DMS114 treated with DMSO at 0.1 percent for 48 hours (cell line): Measurements from ENCODE around the gene SOX1.

Experiments used
- DNase-seq: peaks from one replicate; lab custom pipeline; 2025; ENCODE audit not compliant: unreplicated experiment; lab: John Stamatoyannopoulos, UW

SOX1 gene

DNA sequence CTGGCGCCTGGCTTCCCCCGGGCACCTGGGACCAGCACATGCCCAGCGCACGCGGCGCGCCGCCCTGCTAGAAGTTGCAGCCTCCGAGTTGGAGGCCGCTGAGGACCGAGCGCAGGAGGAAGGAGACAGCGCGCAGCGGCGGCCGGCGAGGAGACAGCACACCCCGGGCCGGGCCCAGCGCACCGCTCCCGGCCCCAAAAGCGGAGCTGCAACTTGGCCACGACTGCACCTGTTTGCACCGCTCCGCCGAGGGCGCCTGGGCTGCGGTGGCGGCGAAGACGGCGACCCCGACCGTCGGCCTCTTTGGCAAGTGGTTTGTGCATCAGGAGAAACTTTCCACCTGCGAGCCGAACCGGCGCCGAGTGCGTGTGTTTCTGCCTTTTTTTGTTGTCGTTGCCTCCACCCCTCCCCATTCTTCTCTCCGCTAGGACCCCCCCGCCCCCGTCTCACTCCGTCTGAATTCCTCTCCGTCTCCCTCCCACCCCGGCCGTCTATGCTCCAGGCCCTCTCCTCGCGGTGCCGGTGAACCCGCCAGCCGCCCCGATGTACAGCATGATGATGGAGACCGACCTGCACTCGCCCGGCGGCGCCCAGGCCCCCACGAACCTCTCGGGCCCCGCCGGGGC, at the start of gene SOX1:
TSS of gene SOX1 (plus strand) at position 34 of the 626 bp plus-strand sequence. CDS start at position 544, 510 bp downstream.
- DNase-seq, result no peak

- DNase-seq, result no peak
Observed at GRCh38 chr13:112024577-112024976, 42.4 kb upstream of the SOX1 start.

- no peak for DNase-seq
Observed at GRCh38 chr13:112027250-112027649, 39.7 kb upstream of the SOX1 start.

DNA sequence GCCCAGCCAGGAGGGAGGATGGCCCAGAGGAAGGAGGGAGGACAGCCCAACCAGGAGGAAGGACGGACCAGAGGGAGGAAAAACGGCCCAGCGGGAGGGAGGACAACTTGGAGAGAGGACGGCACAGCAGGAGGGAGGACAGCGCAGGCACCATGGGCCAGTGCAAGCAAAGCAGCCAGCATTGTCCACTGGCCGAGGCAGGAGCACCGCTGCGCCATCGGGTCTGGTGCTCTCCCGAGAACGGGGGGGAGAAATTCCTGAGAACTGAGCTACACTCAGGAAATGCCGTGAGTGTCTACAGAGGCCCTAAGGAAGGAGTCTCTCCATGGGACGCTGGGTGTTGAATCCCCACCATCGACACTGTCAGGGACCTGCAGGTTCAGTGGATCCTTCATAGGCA, 38.5 kb upstream of the SOX1 start:
- DNase-seq, result no peak

DNA sequence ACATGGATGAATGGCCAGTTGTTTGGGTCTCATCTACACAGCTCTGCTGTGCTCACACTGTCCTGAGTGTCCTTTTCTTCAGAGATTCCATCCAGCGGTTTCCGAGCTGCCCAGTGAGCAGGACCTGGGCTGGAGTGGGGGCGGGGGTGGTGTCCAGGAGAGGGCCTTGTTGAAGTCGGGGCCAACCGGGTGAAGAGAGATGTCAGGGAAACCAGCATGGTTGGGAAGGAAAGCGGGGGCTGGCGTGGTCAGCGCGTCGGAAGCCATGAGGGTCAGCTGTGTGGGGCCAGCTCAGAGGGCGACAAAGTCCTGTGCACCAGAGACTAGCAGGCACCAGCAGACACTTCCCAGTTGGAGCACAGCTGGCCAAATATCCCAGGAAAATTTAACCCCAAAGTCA, 37.8 kb upstream of the SOX1 start:
- no peak for DNase-seq

DNA sequence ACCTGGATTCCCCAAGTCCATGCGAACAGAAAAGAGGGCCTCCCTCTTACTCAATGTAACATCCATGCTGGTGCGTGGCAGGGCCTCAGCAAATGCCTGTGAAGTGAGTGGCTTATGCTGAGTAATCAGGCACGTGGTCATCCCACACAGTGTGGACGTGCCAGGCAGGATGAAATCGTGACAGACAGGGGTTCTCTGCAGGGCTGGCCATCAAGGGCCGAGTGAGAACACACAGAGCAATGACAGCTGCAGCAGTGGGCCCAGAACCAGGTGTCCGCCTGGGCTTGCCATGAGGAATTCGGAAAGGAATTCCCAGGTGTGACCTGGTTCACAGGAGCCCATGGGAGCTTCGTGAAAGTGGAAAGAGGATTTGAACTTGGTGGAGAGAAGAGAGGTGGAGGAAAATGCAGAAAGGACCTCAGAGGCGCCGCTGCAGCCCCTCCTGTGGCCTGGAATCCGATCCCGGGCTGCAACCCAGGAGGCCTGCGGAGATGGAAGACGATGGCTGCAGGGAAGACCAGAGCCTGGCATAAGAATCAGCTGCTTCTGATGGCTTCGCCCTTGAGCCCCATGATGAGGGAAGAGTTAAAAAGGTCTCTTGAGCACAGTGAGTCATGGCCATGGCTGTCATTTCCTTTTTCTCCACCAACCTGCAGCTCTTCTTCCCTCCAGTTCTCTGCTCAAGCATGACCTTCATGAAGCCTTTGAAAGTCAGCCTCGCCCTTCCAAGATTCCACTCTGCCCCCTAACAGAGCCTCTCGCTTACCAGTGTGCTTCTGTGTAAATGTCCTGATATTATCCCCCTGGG, 34.6 kb upstream of the SOX1 start:
- DNase-seq, result no peak

GRCh38 chr13:112034231-112034630, 32.7 kb upstream of the SOX1 start:
- DNase-seq, result no peak

DNA sequence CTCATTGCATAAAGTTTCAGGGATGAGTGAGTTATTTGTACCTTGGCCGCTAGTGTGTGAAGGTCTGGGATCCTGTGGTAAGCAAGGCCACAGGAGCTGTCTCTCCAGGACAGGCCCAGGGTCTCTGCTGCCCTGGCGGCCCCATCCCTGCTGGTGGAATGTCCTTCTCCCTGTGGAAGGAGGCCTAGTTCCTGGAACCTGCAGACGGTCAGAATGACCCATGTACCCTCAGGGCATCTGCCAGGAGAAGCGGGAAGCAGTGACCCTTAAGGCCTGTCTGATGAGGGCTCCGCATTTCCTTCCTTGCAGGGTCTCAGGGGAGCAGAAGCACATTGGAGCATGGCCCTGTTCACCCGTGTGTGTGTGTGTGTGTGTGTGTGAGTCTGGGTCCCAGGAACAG, 32.1 kb upstream of the SOX1 start:
- no peak for DNase-seq

- DNase-seq, result no peak
Observed at GRCh38 chr13:112042496-112042895, 24.5 kb upstream of the SOX1 start.

DNA sequence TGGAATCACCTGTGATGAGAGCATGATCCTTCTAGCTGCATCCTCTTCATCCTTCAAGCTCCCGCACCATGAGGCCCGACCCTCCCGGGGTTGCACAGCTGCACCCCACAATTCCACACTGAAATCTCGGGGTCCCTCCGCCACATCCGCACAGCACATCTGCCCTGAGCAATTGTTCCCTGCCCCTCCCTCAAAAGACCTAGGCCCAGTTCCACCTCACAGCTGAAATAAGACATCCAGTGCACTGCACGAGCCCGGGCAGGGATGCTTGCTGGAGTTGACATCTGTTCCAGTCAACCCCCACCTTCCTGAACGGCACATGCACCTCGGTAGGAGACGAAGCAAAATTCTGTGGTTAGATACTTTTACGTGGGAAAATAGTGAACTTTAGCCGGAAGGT, 14.7 kb upstream of the SOX1 start:
- no peak for DNase-seq

DNA sequence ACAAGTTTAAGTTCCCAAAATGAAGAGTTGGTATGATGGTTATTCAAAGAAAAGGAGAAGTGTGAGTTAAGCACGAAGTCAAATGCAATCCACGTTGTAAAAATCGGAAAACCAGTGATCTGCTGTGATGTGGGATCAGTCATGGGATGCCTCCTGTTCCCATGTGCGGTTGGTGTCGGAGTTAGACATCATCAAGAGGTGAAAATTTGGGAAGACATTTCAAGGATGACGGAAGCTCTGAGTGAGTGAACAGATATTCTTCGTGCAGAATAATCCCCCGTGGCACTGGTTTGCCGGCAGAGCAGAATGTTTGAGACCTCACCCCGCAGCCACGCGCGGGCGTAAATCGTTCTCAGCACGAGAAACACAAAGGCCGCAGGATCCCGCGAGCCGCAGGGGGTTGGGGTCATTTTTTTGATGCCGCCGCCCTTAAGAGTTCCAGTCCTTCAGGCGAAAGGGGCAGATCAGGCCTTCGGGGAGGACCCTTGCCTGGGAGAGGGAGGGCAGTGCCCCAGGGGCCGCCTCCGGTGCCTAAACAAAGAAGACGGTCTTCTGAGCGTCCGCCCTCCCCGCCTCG, 13.7 kb upstream of the SOX1 start:
- no peak for DNase-seq

DNA sequence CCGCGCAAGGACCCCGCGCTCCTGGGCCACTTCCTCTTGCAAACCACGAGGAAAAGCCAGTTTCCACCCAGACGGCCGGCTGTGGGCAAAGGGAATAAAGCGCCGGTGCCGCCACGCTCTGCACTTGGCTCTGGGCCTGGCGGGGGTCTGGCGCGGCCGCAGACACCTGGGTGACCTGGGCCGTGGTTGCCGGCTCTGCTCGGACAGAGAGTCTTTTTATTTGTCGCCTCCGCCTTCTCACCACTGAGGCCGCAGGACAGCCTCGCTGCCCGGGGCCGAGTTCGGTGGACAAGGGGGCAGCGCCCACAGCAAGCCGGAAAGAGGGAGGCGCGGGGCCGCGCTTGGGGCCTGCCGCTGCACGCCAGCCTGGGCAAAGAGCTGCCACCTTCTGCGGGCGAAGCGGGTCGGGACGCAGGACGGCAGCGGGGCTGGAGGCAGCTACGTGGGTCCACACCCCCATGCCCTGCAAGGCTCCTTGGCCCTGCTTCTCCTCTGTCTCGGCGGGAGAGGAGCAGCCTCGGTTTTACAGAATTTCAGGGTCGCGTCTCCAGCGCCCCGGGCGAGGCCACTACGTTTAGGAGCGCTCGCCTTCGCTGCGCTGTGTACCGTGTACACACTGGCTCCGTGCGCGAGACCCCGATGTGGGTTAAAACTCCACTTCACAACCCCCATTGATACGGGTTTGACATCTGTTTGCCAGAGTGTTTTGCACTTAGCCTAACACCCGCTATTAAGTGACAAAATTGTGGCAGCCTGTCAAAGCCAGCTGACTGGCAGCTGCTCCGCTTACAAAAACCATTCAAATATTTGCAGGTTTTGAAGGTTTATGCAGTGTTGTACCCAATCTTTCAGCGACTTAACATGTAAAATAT, 13.0 kb upstream of the SOX1 start:
- no peak for DNase-seq

DNA sequence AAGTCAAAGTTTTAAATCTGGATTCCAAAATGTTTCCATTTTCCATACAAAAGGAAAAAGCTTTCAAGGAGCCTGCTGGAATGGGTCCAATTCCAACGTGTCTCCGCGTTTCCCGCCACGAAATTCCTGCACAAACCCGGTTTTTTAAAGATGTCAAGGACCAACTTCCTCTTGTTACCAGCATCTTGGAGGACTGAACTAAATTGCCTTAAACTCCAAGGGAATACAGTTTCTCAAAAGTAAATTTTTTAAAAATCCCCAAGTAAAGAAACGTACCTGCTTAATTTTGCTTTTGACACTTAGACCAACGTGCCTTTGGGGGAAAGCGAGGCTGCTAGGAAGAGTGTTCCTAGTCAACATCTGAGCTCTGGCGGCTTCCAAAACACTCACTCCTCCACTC, 12.3 kb upstream of the SOX1 start:
- DNase-seq, result no peak

DNA sequence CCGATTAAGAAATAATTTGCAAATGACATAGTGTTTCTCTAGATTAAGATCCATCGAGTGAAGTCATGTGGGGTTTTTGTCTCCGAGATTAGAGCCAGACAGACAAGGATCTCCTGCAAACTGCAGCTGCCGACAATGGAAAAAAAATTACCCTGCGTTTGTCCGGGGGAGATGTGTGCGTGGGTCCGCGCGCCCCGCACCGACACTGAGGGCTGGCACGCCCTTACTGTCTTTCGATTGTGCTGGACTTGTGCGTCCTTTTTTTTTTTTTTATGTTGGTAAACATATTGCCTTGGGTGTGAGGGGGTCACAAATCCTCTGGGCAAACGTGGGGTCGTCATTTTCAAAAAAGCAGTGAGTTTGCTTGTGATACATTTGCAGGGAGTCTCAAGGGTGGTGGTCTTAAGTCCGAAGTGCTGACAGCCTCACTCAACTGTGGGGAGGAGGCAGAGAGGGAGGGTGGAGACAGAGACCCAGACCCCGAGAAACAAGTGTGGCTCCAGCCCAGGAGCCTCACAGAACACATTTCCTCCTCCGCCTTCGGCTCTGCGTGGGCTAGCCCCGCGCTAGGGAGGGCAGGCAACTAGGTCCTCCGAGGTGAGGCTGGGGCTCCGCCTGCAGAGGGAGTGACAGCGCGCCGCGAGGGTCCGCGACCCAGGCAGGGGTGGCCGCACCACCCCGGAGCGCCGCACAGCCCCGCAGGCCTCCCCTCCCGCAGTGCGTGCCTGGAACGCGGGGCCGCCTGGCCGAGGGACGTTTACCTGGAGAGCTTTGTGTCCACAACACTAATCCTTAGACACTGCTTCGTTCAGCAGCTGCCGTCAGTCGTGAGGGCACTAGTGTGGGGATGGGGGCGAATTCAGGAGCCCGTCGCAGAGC, 11.7 kb upstream of the SOX1 start:
- DNase-seq, result no peak

DNA sequence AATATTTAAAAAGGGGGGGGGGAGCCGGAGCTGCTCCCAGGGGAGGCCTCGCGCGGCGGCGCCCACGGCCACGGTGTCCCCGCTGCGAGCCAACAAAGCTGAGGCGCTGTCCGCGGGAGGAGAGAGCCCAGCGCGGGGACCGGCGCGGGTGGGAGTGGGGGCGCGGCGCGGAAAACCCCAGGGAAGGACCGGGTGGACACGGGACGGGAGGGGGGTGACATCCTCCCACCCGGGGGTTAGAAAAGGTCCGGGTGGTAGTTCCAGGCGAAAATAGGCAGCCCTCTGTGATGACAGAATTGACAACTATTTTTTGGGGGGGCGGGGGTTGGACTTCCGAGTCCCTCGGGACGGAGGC, 11.1 kb upstream of the SOX1 start:
- DNase-seq, result no peak

DNA sequence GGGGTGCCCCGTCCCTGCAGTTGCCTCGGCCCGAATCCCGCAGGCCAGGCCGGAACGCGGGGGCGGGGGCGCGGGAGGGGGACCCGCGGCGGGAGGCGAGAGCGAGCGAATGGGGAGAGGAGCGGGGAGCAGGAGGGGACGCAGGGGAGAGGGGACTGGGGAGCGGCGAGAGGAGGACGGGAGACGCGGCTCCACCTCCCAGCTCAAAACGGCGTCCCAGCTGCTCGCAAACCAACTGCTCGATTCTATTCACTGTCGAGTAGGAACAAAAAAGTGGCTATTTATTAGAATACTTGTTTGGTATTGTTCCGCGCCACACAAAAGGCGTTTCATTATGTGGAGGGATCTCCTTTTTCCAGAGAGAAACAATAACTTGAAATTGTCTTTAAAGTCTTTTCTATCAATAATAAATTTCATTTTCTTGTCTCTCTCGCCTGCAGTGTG, 10.6 kb upstream of the SOX1 start:
- no peak for DNase-seq

DNA sequence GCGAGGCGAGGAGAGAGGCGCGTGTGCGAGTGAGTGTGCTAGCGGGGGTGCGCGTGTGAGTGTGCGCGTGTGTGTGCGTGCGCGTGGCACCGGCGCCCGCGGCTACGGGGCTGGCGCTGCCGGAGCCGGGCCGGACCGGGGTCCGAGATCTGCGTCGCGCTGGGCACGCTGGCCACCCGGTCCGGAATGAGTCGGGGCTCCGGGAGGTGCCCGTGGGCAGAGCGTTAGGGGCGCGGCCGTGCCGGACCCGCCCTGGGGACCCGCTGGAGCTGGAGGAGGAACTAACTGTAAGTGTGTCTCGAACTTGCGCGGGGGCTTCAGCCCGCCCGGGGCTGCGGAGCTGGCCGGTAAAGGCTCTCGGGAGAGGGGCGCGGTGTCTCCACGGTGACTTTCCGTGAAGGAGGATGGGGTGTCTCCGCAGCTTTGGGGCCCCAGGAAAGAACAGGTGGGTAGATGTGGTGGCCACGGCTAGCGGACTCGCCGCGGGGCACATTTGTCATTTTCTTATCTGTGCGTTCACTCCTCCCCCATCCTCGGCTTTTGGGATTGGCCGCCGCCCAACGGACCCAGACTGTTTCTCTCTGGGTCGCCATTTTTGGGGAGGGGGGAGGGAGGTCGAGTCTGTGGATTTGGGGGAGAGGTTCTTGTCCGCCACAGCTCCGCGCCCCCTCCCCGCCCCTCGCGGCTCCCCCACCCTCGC, 10.1 kb upstream of the SOX1 start:
- no peak for DNase-seq

GRCh38 chr13:112057439-112057735, 9.6 kb upstream of the SOX1 start:
- DNase-seq, result no peak

DNA sequence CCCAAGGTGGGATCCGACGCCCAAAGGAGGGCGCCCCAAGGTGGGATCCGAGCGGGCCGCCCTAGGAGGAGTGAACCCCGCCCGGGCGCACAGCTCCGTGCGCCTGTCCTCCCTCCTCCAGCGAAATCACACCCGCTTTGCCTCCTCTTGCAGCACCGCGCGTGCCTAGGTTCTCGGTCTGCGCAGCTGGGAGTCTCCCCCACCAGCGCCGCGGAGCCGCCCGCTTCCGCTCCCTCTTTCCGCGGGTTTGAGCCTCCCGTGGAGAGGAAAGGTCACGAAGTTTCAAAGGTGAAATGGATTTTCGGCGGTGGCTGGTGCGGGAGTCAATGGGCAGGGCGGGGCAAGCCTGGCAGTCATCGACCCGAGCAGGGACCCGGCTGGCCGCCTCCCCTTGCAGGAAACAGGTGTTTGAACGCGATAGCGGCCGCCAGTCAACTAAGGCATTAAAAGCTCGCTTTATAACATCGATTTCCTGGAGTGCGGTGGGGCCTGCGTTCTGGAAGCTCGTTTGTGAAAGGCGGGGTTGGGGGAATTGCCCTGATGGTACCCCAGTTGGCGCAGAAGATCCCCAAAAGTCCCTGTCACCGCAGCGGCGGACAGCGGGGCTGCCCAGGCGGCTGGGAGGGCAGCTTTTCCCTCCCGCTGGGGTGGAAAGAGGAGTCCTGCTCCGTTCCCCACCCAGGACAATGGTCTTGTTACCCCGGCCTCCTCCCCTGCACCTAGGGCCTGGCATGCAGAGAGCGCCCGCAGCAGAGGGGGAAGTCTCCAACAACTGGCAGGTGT, 9.0 kb upstream of the SOX1 start:
- no peak for DNase-seq
